GM21447 (cell line): Measurements from ENCODE around the gene ELAPOR2.
A peak's percentile ranks its signal among the peaks of the same experiment; 100 is the strongest.
"Not testable (repeated sequence)": the region's sequence is repeated elsewhere in the genome, so short reads cannot be mapped to it uniquely, and the experiment has no call there.

ENCODE experiments used
- ATAC-seq: cut with Tn5 transposase; IDR thresholded peaks from one replicate; pipeline ENCODE4 v1.9.1; 2021; ENCODE audit not compliant: unreplicated experiment

The ELAPOR2 gene

DNA sequence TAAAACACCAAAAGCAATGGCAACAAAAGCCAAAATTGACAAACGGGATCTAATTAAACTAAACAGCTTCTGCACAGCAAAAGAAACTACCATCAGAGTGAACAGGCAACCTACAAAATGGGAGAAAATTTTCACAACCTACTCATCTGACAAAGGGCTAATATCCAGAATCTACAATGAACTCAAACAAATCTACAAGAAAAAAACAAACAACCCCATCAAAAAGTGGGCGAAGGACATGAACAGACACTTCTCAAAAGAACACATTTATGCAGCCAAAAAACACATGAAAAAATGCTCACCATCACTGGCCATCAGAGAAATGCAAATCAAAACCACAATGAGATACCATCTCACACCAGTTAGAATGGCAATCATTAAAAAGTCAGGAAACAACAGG, 14.7 kb downstream of the ELAPOR2 start:
- ATAC-seq = not testable (repeated sequence)

DNA sequence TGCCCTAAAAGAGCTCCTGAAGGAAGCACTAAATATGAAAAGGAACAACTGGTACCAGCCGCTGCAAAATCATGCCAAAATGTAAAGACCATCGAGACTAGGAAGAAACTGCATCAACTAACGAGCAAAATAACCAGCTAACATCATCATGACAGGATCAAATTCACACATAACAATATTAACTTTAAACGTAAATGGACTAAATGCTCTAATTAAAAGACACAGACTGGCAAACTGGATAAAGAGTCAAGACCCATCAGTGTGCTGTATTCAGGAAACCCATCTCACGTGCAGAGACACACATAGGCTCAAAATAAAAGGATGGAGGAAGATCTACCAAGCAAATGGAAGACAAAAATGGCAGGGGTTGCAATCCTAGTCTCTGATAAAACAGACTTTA, 17.9 kb downstream of the ELAPOR2 start:
- ATAC-seq = not testable (repeated sequence)

DNA sequence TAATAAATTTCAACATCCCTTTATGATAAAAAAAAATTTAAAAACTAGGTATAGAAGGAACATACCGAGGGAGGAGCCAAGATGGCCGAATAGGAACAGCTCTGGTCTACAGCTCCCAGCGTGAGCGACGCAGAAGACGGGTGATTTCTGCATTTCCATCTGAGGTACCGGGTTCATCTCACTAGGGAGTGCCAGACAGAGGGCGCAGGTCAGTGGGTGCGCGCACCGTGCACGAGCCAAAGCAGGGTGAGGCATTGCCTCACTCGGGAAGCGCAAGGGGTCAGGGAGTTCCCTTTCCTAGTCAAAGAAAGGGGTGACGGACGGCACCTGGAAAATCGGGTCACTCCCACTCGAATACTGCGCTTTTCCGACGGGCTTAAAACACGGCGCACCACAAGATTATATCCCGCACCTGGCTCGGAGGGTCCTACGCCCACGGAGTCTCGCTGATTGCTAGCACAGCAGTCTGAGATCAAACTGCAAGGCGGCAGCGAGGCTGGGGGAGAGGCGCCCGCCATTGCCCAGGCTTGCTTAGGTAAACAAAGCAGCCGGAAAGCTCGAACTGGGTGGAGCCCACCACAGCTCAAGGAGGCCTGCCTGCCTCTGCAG, 19.7 kb downstream of the ELAPOR2 start:
- not testable (repeated sequence) for ATAC-seq

DNA sequence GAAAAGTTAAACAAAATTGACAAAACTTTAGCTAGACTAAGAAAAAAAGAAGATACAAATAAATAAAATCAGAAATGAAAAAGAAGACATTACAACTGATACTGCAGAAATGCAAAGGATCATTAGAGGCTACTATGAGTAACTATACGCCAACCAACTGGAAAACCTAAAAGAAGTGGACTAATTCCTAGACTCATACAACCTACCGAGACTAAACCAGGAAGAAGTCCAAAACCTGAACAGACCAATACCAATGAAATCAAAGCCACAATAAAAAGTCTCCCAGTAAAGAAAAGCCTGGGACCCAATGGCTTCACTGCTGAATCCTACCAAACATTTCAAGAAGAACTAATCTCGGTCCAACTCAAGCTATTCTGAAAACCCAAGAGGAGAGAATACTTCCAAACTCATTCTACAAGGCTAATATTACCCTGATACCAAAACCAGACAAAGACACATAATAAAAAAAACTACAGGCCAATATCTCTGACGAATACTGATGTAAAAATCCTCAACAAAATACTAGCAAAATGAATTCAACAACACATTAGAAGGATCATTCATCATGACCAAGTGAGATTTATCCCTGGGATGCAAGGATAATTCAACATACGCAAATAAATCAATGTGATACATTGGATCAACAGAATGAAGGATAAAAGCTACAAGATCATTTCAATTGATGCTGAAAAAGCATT, 20.3 kb downstream of the ELAPOR2 start:
- no peak for ATAC-seq

DNA sequence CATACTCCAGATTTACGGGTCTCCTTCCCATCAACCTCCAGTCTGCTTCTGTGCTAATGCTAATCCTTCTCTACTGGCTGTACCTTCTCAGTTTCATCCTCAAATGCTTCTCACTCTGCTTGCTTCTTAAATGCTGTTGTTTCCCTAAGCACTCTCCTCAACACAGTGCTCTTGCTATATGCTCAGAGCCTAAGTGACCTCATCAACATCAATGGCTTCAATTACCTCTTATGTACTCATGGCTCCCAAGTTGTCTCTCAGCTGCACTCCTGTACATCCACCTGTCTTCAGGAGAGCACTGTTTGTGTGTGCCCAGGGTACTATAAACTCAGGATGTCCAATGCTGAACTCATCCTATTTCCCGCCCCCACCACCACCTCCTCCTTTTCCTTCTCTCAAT, 22.5 kb downstream of the ELAPOR2 start:
- ATAC-seq = no peak

DNA sequence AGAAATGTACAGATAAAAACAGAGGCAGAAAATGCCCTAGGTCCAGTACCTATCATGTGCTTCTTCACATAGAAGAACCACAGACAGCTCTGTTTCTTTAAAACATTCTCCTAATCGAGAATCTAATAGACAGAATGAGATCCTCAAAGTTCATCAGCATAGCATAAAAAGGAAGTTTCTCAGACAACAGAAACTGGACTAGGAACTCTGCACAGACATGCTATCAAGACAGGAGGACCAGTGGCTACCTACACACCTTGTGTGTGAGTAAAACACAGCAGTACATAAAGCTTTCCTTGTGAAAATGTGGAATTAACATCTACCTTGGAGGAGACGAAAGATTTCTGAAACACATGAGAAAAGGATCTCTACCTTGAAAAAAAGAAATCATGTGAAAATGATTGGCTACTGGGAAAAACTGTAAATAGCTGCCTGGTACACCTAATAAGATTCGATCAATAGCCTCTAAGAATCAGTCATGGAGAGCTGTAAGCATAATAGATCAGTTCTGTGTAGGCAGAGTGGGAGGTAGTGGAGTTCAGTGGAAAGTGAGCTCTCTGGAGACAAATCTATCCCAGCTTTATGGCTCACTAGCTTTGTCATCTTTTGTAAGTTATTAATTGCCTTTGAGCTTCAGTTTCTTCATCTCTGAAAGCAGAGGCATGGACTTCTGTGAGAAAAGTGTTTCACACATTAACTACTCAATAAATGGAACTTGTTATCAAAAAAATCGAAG, 26.7 kb downstream of the ELAPOR2 start:
- no peak for ATAC-seq

DNA sequence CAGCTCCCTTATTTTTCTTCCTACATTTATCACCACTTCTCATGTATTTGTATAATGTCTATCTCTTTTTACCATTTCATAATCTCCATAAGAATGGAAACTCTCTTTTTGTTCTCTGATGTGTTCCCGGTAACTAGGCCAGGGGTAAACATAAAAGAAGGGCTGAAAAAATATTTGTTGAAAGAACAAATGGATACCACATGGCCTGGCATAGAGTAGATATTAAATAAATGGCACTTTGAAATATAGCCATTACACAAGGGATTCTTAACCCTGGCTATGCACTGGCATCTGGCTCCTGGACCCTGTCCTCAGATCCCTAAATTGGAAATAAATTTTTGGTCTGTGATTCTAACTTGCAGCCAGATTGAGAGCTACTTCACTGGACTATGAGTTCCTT, 30.4 kb downstream of the ELAPOR2 start:
- ATAC-seq = no peak

DNA sequence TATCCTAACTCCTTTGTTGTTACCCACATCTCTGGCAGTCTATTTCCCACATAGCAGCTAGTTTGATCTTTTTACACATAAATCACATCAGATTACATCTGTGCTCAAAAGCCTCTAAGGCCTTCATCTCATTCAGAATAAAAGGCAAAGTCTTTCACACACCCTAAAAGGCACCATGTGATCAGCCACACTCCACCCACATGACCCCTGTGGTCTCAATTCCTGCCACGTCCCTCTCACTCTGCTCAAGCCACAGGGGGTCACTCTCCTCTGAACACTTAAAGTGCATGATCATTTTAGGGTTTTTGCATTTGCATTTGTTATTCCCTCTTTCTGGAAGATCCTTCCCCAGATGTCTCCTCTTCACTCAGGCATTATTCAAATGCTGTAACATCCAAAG, 30.8 kb downstream of the ELAPOR2 start:
- ATAC-seq = no peak

DNA sequence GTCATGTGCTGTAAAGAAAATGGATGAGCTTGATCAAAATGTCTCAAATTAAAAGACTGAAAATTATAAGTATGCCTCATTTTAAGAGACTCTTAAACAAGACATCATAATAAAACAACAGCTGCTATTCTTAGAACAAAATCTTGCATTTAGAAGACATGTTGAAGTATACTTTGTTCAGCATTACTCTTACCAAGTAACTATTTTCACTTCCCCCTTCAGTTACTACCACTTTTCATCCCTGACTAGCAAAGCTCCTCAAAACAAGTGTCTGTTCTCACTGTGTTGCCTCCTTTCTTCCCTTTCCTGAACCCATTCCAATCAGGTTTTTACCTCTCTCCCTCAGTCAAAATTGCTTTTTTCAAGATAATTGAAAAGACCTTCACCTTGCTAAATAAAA, 31.6 kb downstream of the ELAPOR2 start:
- ATAC-seq = peak; percentile 82

DNA sequence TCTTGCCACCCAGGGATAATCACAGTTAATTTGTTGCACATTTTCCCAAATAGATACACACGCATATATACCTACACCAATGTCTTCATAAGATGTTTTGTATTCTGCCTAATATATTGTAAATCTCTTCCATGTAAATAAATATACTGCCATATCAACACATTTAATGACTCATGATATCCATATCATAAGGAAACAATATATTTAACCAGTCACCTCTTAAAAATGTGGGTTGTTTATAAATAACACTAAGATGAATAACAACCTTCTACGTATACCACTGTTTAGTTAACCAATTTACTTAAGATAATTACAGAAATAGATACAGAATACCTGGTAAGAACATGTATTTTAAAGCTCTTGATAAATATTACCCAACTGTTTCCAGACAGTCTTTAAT, 38.2 kb downstream of the ELAPOR2 start:
- no peak for ATAC-seq

DNA sequence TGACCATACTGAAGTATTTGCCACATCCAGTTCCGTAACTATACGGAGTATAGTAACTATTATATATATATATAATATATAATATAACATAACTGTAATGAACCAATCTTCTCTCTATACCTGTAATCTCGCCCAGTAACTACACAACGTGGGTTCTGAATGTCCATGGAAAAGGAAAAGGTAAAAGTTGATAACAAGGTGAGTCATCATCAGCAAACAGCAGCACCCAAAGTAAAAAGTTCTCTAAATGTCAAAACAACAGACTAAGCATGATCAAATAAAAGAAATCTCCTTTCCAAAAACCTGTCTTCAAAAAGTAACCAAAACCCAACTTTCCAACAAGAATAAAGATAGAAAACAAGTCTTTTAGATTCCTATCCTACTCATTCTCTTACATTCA, 42.8 kb downstream of the ELAPOR2 start:
- no peak for ATAC-seq

DNA sequence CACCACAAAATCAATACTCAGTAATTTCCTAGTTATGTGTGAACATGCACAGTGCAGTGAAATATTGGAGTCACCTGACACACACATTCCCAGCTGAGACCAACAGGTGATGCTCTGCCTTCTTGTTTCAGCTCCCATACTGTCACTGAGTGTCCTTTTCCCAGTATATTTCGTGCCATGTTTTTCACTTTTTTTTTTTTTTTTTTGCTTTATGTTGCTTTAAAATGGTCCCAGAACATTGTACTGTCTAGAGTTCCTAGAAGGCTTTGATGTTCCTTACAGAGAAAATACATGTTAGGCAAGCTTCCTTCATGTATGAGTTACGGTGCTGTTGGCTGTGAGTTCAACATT, 45.6 kb downstream of the ELAPOR2 start:
- ATAC-seq = no peak

DNA sequence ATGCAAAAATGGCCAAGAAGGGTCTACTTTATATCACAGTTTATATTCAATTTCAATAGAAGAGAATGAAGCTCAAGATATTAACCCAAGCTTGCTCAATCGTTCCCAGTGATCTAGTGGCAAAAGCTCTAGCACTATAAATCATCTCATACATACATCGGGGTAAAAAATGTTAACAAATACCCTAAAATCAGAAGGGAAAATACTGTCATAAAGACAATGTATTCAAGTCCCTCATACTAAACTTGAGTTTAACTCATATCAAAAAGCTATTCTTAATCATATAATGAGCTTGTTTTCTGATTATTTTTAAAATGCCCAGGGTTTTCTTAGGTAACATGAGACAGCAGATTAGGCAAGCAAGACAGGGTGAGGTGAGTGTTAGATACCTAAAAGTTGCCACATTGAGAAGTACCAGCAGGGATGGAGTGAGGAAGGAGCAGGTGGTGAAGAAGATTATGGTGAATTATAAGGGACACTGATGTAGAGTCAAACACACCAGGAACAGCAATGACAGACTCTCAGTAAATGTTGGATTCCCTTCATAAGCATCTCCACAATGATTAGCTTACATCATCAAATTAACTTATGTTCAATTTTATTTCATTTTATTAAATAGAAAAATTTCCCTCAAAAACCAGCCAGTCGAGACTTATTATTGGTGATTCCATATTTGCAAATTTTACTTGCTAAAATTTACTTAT, 46.2 kb downstream of the ELAPOR2 start:
- ATAC-seq = no peak
